ENCODE results near the gene STAT5B. TPM values are rescaled to one million over a fixed set of nuclear protein-coding genes. Genes with fewer than 3 reads are reported as not detected.
"Not testable (repeated sequence)": the region's sequence is repeated elsewhere in the genome, so short reads cannot be mapped to it uniquely, and the experiment has no call there.

Gene STAT5B
- total RNA-seq, 3 donors from 2014 or later = 97.2 to 130 (median 101) TPM

DNA sequence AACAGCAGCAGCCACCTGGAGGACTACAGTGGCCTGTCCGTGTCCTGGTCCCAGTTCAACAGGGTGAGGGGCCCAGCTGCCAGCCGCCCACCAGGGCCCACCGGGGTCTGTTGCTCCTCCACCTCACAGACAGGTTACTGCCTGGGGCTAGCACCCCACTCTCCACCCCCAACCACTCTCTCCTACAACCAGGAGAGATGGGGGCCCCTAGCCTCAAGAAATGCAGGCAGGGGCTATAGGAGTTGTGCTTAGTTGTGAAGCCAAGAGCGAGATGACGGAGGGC lies 30.1 kb upstream of the STAT5B start:
- Histone ChIP-seq H3K9me3 (no peaks in the 10 kb centered on the region), H3K4me1 (peaks cover 0 to 5% of the 10 kb centered on the region in 2 donors), H3K4me3 (no peak overlapping the region), H3K27ac (no peak overlapping the region), H3K27me3 (no peaks in the 10 kb centered on the region), H3K36me3 (no peaks in the 10 kb centered on the region)
- intact Hi-C loops (cut with DNase I; ENCODE audit: low total_unique reads) = loop anchor here (10.0 kb wide), 1 partner anchor 1742 kb away; the partner anchor contains the start of gene CCR7
- no peak for DNase-seq (ENCODE audit: low spot score in 2 of 2)
- TF ChIP-seq CTCF (IDR thresholded peaks at IDR 0.05) (no peak), POLR2A (IDR thresholded peaks at IDR 0.05) (no peak), POLR2AphosphoS5 (IDR thresholded peaks at IDR 0.05) (no peak)

GRCh38 chr17:42305543-42306384 lies 29.6 kb upstream of the STAT5B start:
- intact Hi-C loops (cut with DNase I; ENCODE audit: low total_unique reads) = loop anchor here (10.0 kb wide), 1 partner anchor 1741 kb away; the partner anchor contains the start of gene CCR7
- Histone ChIP-seq H3K4me1 (no peaks in the 10 kb centered on the region), H3K4me3 (no peak overlapping the region), H3K36me3 (no peaks in the 10 kb centered on the region), H3K27me3 (no peaks in the 10 kb centered on the region), H3K9me3 (no peaks in the 10 kb centered on the region), H3K27ac (no peak overlapping the region)
- TF ChIP-seq CTCF (IDR thresholded peaks at IDR 0.05) = no peak
- TF ChIP-seq POLR2A (IDR thresholded peaks at IDR 0.05) = no peak
- TF ChIP-seq POLR2AphosphoS5 (IDR thresholded peaks at IDR 0.05) = no peak
- no peak for DNase-seq (ENCODE audit: low spot score in 2 of 2)

GRCh38 chr17:42305031-42305330 lies 28.8 kb upstream of the STAT5B start:
- H3K4me3 ChIP-seq; H3K36me3 ChIP-seq; H3K4me1 ChIP-seq; H3K9me3 ChIP-seq; H3K27ac ChIP-seq; H3K27me3 ChIP-seq; DNase-seq (ENCODE audit: low spot score in 2 of 2): not testable (repeated sequence)
- intact Hi-C loops (cut with DNase I; ENCODE audit: low total_unique reads) = loop anchor here (10.0 kb wide), 1 partner anchor 1740 kb away; the partner anchor contains the start of gene CCR7

GRCh38 chr17:42304187-42305030 lies 28.2 kb upstream of the STAT5B start:
- Histone ChIP-seq H3K27ac (no peak overlapping the region), H3K9me3 (no peaks in the 10 kb centered on the region), H3K27me3 (no peaks in the 10 kb centered on the region), H3K36me3 (no peaks in the 10 kb centered on the region), H3K4me1 (no peaks in the 10 kb centered on the region), H3K4me3 (no peak overlapping the region)
- no peak for DNase-seq (ENCODE audit: low spot score in 2 of 2)
- no peak for TF ChIP-seq POLR2A (IDR thresholded peaks at IDR 0.05)
- no peak for TF ChIP-seq CTCF (IDR thresholded peaks at IDR 0.05)
- no peak for TF ChIP-seq POLR2AphosphoS5 (IDR thresholded peaks at IDR 0.05)
- intact Hi-C loops (cut with DNase I; ENCODE audit: low total_unique reads) = loop anchor here (10.0 kb wide), 1 partner anchor 1740 kb away; the partner anchor contains the start of gene CCR7

GRCh38 chr17:42303694-42304093 lies 27.5 kb upstream of the STAT5B start:
- Histone ChIP-seq H3K36me3 (no peaks in the 10 kb centered on the region), H3K27ac (no peak overlapping the region), H3K4me3 (no peak overlapping the region), H3K27me3 (no peaks in the 10 kb centered on the region), H3K4me1 (no peaks in the 10 kb centered on the region), H3K9me3 (no peaks in the 10 kb centered on the region)
- no peak for DNase-seq (ENCODE audit: low spot score in 2 of 2)
- TF ChIP-seq POLR2A (IDR thresholded peaks at IDR 0.05) (no peak), CTCF (IDR thresholded peaks at IDR 0.05) (no peak), POLR2AphosphoS5 (IDR thresholded peaks at IDR 0.05) (no peak)
- intact Hi-C loops (cut with DNase I; ENCODE audit: low total_unique reads) = loop anchor here (10.0 kb wide), 1 partner anchor 1739 kb away; the partner anchor contains the start of gene CCR7
